ENCODE measurements around the gene RAB26. TPM values are rescaled to one million over a fixed set of nuclear protein-coding genes. Genes with fewer than 3 reads are reported as not detected.

The RAB26 gene
- total RNA-seq, 1 donor from 2014 or later: 0.80 TPM

GRCh38 chr16:2165861-2166260 lies 17.4 kb downstream of the RAB26 start:
- H3K4me3 ChIP-seq: no peak overlapping the region
- no peak overlapping the region for H3K27ac ChIP-seq
- intact Hi-C loops (cut with DNase I): no loop called here
- no peaks in the 10 kb centered on the region for H3K27me3 ChIP-seq (ENCODE audit: low read depth)
- DNase-seq: no peak
- H3K36me3 ChIP-seq: peaks cover 48% of the 10 kb centered on the region
- ATAC-seq: no peak
- H3K9me3 ChIP-seq: no peaks in the 10 kb centered on the region
- peaks cover 15% of the 10 kb centered on the region for H3K4me1 ChIP-seq
- TF ChIP-seq CTCF (IDR thresholded peaks at IDR 0.05): no peak

DNA sequence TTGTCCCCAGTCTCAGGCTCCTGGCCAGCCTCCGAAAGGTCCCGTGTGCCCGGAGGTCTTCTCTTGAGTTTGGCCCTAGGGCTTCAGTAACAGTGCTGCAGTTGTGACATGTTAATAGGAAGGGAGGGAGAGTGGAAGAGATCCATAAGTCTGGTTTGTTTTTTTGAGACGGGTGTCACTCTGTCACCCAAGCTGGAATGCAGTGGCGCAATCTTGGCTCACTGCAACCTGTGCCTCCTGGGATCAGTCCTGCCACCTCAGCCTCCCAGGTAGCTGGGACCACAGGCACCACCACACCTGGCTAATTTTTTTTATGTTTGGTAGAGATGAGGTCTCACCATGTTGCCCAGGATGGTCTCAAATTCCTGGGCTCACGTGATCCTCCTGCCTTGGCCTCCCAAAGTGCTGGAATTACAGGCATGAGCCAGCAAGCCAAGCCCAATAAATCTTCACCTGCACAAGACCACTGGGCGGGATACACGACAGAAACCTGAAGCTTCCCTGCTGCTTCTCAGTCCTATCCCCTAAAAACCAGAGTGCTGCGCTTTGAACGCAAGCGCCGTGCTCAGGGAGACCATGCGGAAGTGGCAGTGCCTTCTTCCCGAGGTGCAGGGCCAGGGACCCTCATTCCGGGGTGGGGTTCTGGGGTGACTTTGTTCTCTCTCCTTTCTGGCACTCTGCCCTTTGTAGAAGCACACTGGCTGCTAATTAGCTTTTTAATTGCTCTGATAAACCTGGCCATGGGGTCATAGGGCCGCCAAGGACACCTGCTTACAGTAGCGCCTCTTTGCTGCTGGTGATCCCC lies 18.0 kb downstream of the RAB26 start:
- no peaks in the 10 kb centered on the region for H3K27me3 ChIP-seq (ENCODE audit: low read depth)
- intact Hi-C loops (cut with DNase I): no loop called here
- H3K36me3 ChIP-seq: peaks cover 53% of the 10 kb centered on the region
- no peaks in the 10 kb centered on the region for H3K9me3 ChIP-seq
- no peak for DNase-seq
- H3K4me1 ChIP-seq: peaks cover 11% of the 10 kb centered on the region
- no peak for TF ChIP-seq CTCF (IDR thresholded peaks at IDR 0.05)
- no peak overlapping the region for H3K27ac ChIP-seq
- H3K4me3 ChIP-seq: no peak overlapping the region
- ATAC-seq: no peak

GRCh38 chr16:2167068-2167638 lies 18.7 kb downstream of the RAB26 start:
- no peak for DNase-seq
- ATAC-seq: no peak
- no peak overlapping the region for H3K27ac ChIP-seq

GRCh38 chr16:2170080-2170479 lies 21.7 kb downstream of the RAB26 start:
- Histone ChIP-seq H3K36me3 (peaks cover 85% of the 10 kb centered on the region), H3K27ac (peak overlapping the region; percentile 81), H3K4me1 (peaks cover 5% of the 10 kb centered on the region), H3K4me3 (peak overlapping the region; percentile 55), H3K27me3 (ENCODE audit: low read depth) (no peaks in the 10 kb centered on the region), H3K9me3 (no peaks in the 10 kb centered on the region)
- DNase-seq (no peak), ATAC-seq (peak; percentile 27 to 45)
- TF ChIP-seq CTCF (IDR thresholded peaks at IDR 0.05): no peak
- intact Hi-C loops (cut with DNase I): no loop called here

More at GRCh38 chr16:2167068-2167638, 18.7 kb downstream of the RAB26 start:
- Histone ChIP-seq H3K27me3 (ENCODE audit: low read depth) (no peaks in the 10 kb centered on the region), H3K9me3 (no peaks in the 10 kb centered on the region), H3K4me3 (no peak overlapping the region), H3K4me1 (peaks cover 5% of the 10 kb centered on the region), H3K36me3 (peaks cover 60% of the 10 kb centered on the region)
- intact Hi-C loops (cut with DNase I): no loop called here
- TF ChIP-seq CTCF (IDR thresholded peaks at IDR 0.05): no peak

DNA sequence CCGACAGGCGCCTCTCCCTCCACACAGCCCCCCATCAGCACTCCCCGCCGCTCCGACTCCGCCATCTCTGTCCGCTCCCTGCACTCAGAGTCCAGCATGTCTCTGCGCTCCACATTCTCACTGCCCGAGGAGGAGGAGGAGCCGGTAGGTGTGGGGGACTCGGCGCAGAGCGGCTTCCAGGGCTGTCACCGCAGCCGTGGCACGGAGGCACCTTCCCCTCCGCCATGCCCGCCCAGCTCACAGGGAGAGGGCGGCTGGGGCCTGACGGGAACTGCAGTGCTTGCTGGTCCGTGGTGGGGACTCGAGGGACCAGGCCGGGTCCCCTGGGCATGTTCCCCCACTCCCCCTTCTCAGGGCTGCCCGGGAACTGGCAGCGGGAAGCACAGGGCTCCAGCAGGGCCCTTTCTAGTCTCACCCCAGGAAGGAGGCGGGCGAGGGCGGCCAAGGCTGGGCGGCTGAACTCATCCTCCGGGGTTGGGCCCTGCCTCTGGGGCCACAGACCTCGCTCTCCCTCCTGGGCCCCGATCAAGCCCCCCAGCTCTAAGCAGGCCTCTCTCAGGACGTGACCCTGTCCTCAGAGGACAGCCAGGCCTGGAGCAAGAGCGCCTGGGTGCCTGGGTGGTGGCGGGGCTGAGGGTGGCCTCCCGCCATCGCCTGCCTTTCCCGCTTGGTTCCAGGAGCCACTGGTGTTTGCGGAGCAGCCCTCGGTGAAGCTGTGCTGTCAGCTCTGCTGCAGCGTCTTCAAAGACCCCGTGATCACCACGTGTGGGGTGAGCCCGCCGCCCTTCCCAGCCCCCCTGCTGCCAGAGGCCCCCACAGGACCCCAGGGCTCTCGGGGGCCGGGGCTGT lies 22.4 kb downstream of the RAB26 start:
- H3K27ac ChIP-seq: peak overlapping the region; percentile 81
- peak in 1 of 2 donors; percentile 4 for ATAC-seq
- H3K4me3 ChIP-seq: peak overlapping the region; percentile 55

More for the DNA sequence above, 22.4 kb downstream of the RAB26 start:
- Histone ChIP-seq H3K36me3 (peaks cover 90% of the 10 kb centered on the region), H3K4me1 (peaks cover 5% of the 10 kb centered on the region), H3K27me3 (ENCODE audit: low read depth) (no peaks in the 10 kb centered on the region), H3K9me3 (no peaks in the 10 kb centered on the region)
- no peak for DNase-seq
- intact Hi-C loops (cut with DNase I): no loop called here
- TF ChIP-seq CTCF (IDR thresholded peaks at IDR 0.05): no peak
